IMR-90 (cell line): ENCODE results near the gene SMO.

ENCODE experiments used
- CEBPB ChIP-seq: IDR thresholded peaks from 2 replicates; pipeline ENCODE4 v1.6.1; 2012; ENCODE audit warnings: low read depth, low read length, improper control_type of control experiment
- CTCF ChIP-seq: conservative IDR thresholded peaks from 2 replicates; pipeline ENCODE4 v1.5.1; 2012; ENCODE audit warnings: mild to moderate bottlenecking, low read depth, low read length, improper control_type of control experiment
- MXI1 ChIP-seq: IDR thresholded peaks from 2 replicates; pipeline ENCODE4 v1.6.1; 2012; ENCODE audit warnings: low read depth, mild to moderate bottlenecking, low read length, moderate library complexity, borderline replicate concordance
- POLR2A ChIP-seq: IDR thresholded peaks from 2 replicates; pipeline ENCODE4 v1.6.1; 2012; ENCODE audit warnings: mild to moderate bottlenecking, low read depth, low read length
- RAD21 ChIP-seq: IDR thresholded peaks from 2 replicates; pipeline ENCODE4 v1.6.1; 2012; ENCODE audit warnings: low read length, improper control_type of control experiment
- TF ChIP-seq, protein P1 (sequence below): fragments of 150-350 bp; IDR thresholded peaks from 2 replicates; pipeline ENCODE4 v1.6.1; 2016; ENCODE audit warnings: low read depth, mild to moderate bottlenecking, low read length, moderate library complexity, borderline replicate concordance

GRCh38 chr7:129184981-129185670 is 3.3 kb upstream of the SMO start:
- no peak for TF ChIP-seq MXI1
- no peak for TF ChIP-seq RAD21
- TF ChIP-seq, protein P1, sequence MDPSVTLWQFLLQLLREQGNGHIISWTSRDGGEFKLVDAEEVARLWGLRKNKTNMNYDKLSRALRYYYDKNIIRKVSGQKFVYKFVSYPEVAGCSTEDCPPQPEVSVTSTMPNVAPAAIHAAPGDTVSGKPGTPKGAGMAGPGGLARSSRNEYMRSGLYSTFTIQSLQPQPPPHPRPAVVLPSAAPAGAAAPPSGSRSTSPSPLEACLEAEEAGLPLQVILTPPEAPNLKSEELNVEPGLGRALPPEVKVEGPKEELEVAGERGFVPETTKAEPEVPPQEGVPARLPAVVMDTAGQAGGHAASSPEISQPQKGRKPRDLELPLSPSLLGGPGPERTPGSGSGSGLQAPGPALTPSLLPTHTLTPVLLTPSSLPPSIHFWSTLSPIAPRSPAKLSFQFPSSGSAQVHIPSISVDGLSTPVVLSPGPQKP: no peak
- TF ChIP-seq CTCF: no peak
- no peak for TF ChIP-seq CEBPB
- no peak for TF ChIP-seq POLR2A
